ENCODE results near the gene MUC20. TPM values are rescaled to one million over a fixed set of nuclear protein-coding genes. Genes with fewer than 3 reads are reported as not detected.
"Not testable (repeated sequence)": the region's sequence is repeated elsewhere in the genome, so short reads cannot be mapped to it uniquely, and the experiment has no call there.

MUC20 gene
- total and polyA plus RNA-seq, 7 experiments from 2014 or later = 0.66 to 17.8 (median 12.2) TPM

DNA sequence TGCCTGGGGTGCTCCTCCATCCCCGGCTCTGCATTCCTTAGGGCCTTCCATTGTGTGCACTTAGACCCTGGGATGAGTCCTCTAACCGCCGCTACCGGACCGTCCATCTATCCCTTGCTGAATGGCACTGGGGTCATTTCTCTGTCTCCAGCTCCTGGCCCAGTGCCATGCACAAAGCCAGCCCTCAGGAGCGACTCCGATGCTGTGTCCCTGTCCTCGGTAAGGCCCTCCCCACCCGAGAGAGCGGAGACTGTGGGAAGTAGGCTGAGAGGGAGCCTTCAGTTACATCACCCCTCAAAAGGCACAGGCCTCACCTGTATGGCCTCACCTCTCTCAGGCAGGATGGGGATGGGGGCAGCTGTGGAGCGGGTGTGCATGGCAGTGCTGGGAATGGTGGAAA lies 57.2 kb downstream of the MUC20 start:
- H3K36me3 Mint-ChIP-seq = peaks cover 3 to 47% (median 20%) of the 10 kb centered on the region in 5 donors
- H3K27me3 Mint-ChIP-seq = no peaks in the 10 kb centered on the region
- H3K27me3 ChIP-seq (ENCODE audit: control insufficient read depth in 2 of 2, insufficient read depth in 2 of 2, low read length in 2 of 2) = no peaks in the 10 kb centered on the region
- intact Hi-C loops (cut with micrococcal nuclease) = no loop called here
- H3K4me3 Mint-ChIP-seq = peak overlapping the region in 2 of 10 donors; percentile 12 to 64
- peaks cover 26 to 45% (median 44%) of the 10 kb centered on the region in 7 donors for H3K4me1 Mint-ChIP-seq
- peak overlapping the region in 6 of 9 donors; percentile 6 to 83 (median 43) for H3K27ac Mint-ChIP-seq
- peaks cover 0 to 14% (median 0%) of the 10 kb centered on the region in 3 experiments for H3K9me3 ChIP-seq (ENCODE audit: control insufficient read depth in 2 of 3, low read length in 3 of 3)
- ChIA-PET CTCF (no interaction called here), POLR2A (interaction anchor here (0.6 kb wide), 1 partner anchor 727 kb away, joined by 6 read pairs; no protein-coding TSS in a partner anchor)
- H3K36me3 ChIP-seq (ENCODE audit: control insufficient read depth in 2 of 3, insufficient read depth in 3 of 3, low read length in 3 of 3) = no peaks in the 10 kb centered on the region
- H3K27ac ChIP-seq (ENCODE audit: low read depth, low read length) = no peak overlapping the region
- no peaks in the 10 kb centered on the region for H3K4me1 ChIP-seq (ENCODE audit: control insufficient read depth in 2 of 2, insufficient read depth in 2 of 2, low read length in 2 of 2)
- peaks cover 0 to 48% (median 37%) of the 10 kb centered on the region in 11 donors for H3K9me3 Mint-ChIP-seq
- ATAC-seq (no peak), DNase-seq (no peak)
- H3K4me3 ChIP-seq (ENCODE audit: low read length) = no peak overlapping the region

DNA sequence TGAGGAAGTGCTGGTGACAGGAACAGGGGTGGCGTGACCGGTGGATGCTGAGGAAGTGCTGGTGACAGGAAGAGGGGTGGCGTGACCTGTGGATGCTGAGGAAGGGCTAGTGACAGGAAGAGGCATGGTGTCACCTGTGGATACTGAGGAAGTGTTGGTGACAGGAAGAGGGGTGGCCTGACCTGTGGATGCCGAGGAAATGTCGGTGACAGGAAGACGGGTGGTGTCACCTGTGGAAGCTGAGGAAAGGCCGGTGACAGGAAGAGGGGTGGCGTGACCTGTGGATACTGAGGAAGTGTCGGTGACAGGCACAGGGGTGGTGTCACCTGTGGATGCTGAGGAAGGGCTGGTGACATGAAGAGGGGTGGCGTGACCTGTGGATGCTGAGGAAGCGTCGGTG lies 60.5 kb downstream of the MUC20 start:
- Mint-ChIP-seq H3K9me3 (peaks cover 26 to 78% (median 62%) of the 10 kb centered on the region in 11 donors), H3K4me3 (peak overlapping the region; percentile 11 to 81 (median 60)), H3K36me3 (peaks cover 15 to 75% (median 46%) of the 10 kb centered on the region in 5 donors), H3K4me1 (peaks cover 52 to 75% (median 72%) of the 10 kb centered on the region in 7 donors), H3K27ac (peak overlapping the region; percentile 83 to 97 (median 89))
- intact Hi-C loops (cut with micrococcal nuclease); H3K27ac ChIP-seq (ENCODE audit: low read depth, low read length); POLR2A ChIA-PET; H3K4me1 ChIP-seq (ENCODE audit: control insufficient read depth in 2 of 2, insufficient read depth in 2 of 2, low read length in 2 of 2); H3K27me3 Mint-ChIP-seq; DNase-seq; ATAC-seq; CTCF ChIA-PET; H3K4me3 ChIP-seq (ENCODE audit: low read length); H3K27me3 ChIP-seq (ENCODE audit: control insufficient read depth in 2 of 2, insufficient read depth in 2 of 2, low read length in 2 of 2); H3K36me3 ChIP-seq (ENCODE audit: control insufficient read depth in 2 of 3, insufficient read depth in 3 of 3, low read length in 3 of 3): not testable (repeated sequence)
- peaks cover 0 to 37% (median 12%) of the 10 kb centered on the region in 3 experiments for H3K9me3 ChIP-seq (ENCODE audit: control insufficient read depth in 2 of 3, low read length in 3 of 3)

Small RNAs within 50 kb of the gene (microRNA-seq; reads per million reads assigned to microRNA genes)
- gene MIR570 (ENCODE audit: borderline microRNAs expressed) = not detected

Other genes with a start within 250 kb of the MUC20 start
- gene PPP1R2, start 177.7 kb upstream of the MUC20 start, total RNA-seq = 100 to 1,000 TPM in 4 of 5 experiments, 10 to 100 TPM in 1; 76.1 to 160 (median 150) TPM
- 100 to 1,000 TPM; 299 to 329 TPM for gene PPP1R2, start 177.7 kb upstream of the MUC20 start, polyA plus RNA-seq
- under 1 TPM in 1 of 5 experiments, not detected in 4; 0.56 TPM for gene APOD, start 137.0 kb upstream of the MUC20 start, total RNA-seq
- gene APOD, start 137.0 kb upstream of the MUC20 start, polyA plus RNA-seq = not detected
- under 1 TPM in 2 of 5 experiments, not detected in 3; 0.07 to 0.48 TPM for gene MUC4, start 91.0 kb downstream of the MUC20 start, total RNA-seq
- gene MUC4, start 91.0 kb downstream of the MUC20 start, polyA plus RNA-seq = not detected
- gene TNK2, start 187.6 kb downstream of the MUC20 start, total RNA-seq = 100 to 1,000 TPM; 128 to 196 (median 188) TPM
- 1 to 10 TPM; 2.0 to 2.6 TPM for gene TNK2, start 187.6 kb downstream of the MUC20 start, polyA plus RNA-seq

All from naive thymus-derived CD4-positive, alpha-beta T cell (primary cell).